GM10266 (cell line): ENCODE measurements around the gene OSBPL2.

Source experiments
- DNase-seq: peaks from one replicate; pipeline ENCODE4 v3.0.0; 2012; ENCODE audit errors: extremely low spot score
- TF ChIP-seq, protein P1 (sequence below): IDR thresholded peaks from 2 replicates; pipeline ENCODE4 v1.5.1; 2012; ENCODE audit warnings: mild to moderate bottlenecking, low read depth; ENCODE audit not compliant: control insufficient read depth, insufficient read depth; ENCODE audit errors: missing control alignments

The OSBPL2 gene

GRCh38 chr20:62285151-62285550 is 46.8 kb downstream of the OSBPL2 start:
- TF ChIP-seq, protein P1, sequence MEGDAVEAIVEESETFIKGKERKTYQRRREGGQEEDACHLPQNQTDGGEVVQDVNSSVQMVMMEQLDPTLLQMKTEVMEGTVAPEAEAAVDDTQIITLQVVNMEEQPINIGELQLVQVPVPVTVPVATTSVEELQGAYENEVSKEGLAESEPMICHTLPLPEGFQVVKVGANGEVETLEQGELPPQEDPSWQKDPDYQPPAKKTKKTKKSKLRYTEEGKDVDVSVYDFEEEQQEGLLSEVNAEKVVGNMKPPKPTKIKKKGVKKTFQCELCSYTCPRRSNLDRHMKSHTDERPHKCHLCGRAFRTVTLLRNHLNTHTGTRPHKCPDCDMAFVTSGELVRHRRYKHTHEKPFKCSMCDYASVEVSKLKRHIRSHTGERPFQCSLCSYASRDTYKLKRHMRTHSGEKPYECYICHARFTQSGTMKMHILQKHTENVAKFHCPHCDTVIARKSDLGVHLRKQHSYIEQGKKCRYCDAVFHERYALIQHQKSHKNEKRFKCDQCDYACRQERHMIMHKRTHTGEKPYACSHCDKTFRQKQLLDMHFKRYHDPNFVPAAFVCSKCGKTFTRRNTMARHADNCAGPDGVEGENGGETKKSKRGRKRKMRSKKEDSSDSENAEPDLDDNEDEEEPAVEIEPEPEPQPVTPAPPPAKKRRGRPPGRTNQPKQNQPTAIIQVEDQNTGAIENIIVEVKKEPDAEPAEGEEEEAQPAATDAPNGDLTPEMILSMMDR = no peak
- no peak for DNase-seq

DNA sequence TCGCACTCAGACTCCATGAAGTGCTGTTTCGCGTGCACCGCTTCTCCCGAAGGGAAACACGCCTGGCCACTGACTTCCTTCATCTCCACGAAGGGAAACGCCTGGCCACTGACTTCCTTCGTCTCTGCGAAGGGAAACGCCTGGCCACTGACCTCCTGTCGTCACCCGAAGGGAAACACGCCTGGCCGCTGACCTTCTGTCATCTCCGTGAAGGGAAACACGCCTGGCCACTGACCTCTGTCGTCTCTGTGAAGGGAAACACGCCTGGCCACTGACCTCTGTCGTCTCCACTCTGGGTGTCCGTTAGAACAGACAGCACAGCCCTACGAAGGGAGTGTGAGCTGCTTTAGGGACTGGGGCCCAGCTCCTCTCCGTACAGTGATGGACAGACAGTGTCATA is 47.4 kb downstream of the OSBPL2 start:
- TF ChIP-seq, protein P1 = no peak
- DNase-seq = no peak

GRCh38 chr20:62286493-62287064 is 48.3 kb downstream of the OSBPL2 start:
- DNase-seq = no peak
- TF ChIP-seq, protein P1 = no peak

DNA sequence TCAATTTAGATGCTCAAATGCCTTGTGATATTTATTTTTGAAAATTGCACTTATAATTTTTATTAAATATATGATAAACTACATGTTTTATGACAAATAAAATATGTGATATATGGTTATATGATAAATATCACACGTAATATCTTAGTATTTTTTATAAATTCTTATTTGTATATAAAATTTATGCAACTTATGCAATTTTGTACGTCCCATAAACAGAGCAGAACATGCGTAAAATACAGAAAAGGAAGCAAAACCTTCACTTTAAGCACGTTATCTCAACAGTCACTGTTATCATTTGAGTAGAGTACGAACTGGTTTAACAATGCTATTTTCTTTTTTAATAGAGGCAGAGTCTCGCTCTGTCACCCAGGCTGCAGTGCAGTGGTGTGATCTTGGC is 48.8 kb downstream of the OSBPL2 start:
- no peak for DNase-seq
- TF ChIP-seq, protein P1 = no peak

GRCh38 chr20:62287759-62288534 is 49.6 kb downstream of the OSBPL2 start:
- TF ChIP-seq, protein P1 = no peak
- no peak for DNase-seq

DNA sequence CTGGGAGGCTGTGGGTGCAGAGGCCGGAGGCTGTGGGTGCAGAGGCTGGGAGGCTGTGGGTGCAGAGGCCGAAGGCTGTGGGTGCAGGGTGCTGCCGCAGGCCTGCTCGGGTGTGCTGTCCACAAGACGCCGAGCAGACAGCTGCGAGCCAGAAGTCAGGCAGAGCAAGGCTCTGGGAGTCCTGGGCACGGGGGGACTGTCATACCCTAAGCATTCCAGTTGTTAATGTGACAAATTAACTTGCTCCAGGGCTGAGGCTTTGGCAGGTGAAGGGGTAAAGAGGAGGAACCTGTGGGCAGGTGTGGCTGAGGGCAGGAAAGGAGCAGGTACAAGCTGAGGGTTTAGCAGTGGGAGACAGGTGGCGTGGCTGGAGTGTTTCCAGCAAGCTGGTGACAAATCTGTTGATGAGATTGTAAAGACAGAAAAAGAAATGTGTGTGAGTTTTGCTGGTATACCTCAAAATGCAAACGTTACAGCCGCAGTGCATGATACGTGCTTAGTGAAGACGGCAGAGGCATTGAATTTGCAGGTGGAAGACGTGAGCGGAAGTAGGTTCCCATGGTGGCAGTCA is 50.3 kb downstream of the OSBPL2 start:
- DNase-seq = no peak
- TF ChIP-seq, protein P1 = no peak

DNA sequence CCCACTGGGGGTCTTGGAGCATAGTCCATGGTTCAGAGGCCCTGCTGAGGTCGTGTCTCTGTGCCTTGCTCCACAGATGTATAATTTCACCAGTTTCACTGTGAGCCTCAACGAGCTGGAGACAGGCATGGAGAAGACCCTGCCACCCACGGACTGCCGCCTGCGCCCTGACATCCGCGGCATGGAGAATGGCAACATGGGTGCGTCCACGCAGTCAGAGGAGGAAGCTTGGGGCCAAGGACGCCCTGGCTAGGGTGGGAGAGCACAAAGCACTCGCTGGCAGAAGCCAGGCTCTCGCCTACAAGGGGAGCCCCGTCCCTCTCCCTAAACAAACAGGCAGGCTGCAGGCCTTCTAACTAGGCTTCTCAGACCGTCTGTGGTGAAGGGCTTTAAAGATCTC is 50.8 kb downstream of the OSBPL2 start:
- TF ChIP-seq, protein P1 = no peak
- DNase-seq = no peak
